ENCODE results near the gene HYAL2. TPM values are rescaled to one million over a fixed set of nuclear protein-coding genes. Genes with fewer than 3 reads are reported as not detected.

Gene HYAL2
- total RNA-seq, 6 experiments from 2014 or later, result 13.0 to 41.6 (median 21.2) TPM

DNA sequence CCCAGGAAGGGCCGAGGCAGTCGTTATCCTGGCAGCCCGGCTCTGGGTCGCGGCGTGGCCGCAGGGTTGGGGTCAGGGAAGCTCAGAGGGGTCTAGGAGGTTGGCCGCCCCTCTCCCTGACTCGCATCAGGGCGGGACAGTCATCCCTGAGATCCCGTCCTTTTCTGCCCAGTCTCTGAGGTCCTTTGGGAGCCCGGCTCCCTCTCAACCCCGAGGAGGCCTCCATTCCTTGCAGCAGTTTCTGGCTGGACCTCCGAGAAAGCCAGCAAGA lies 495 bp downstream of the HYAL2 start:
- H3K4me3 ChIP-seq, result peak overlapping the region; percentile 88 to 89 (median 89)
- H3K9me3 ChIP-seq, result no peaks in the 10 kb centered on the region
- no peak for ATAC-seq
- no peak for TF ChIP-seq POLR2A (IDR thresholded peaks at IDR 0.05)
- TF ChIP-seq, protein P1, sequence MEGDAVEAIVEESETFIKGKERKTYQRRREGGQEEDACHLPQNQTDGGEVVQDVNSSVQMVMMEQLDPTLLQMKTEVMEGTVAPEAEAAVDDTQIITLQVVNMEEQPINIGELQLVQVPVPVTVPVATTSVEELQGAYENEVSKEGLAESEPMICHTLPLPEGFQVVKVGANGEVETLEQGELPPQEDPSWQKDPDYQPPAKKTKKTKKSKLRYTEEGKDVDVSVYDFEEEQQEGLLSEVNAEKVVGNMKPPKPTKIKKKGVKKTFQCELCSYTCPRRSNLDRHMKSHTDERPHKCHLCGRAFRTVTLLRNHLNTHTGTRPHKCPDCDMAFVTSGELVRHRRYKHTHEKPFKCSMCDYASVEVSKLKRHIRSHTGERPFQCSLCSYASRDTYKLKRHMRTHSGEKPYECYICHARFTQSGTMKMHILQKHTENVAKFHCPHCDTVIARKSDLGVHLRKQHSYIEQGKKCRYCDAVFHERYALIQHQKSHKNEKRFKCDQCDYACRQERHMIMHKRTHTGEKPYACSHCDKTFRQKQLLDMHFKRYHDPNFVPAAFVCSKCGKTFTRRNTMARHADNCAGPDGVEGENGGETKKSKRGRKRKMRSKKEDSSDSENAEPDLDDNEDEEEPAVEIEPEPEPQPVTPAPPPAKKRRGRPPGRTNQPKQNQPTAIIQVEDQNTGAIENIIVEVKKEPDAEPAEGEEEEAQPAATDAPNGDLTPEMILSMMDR (IDR thresholded peaks at IDR 0.05), result no peak
- no peak for DNase-seq
- intact Hi-C loops (cut with DNase I), result loop anchor here in 1 of 2 donors (5.0 kb wide), 1 partner anchor 50 kb away; no protein-coding TSS in a partner anchor
- peaks cover 0 to 18% (median 3%) of the 10 kb centered on the region in 4 donors for H3K36me3 ChIP-seq
- H3K27me3 ChIP-seq, result no peaks in the 10 kb centered on the region
- peak overlapping the region; percentile 98 to 99 (median 98) for H3K27ac ChIP-seq
- 14% methylated on average over 1 of the region's 14 CpGs for WGBS (ENCODE audit: insufficient coverage, low coverage, low lambda C conversion rate, missing lambda C conversion rate)
- peaks cover 0 to 57% (median 18%) of the 10 kb centered on the region in 4 donors for H3K4me1 ChIP-seq

DNA sequence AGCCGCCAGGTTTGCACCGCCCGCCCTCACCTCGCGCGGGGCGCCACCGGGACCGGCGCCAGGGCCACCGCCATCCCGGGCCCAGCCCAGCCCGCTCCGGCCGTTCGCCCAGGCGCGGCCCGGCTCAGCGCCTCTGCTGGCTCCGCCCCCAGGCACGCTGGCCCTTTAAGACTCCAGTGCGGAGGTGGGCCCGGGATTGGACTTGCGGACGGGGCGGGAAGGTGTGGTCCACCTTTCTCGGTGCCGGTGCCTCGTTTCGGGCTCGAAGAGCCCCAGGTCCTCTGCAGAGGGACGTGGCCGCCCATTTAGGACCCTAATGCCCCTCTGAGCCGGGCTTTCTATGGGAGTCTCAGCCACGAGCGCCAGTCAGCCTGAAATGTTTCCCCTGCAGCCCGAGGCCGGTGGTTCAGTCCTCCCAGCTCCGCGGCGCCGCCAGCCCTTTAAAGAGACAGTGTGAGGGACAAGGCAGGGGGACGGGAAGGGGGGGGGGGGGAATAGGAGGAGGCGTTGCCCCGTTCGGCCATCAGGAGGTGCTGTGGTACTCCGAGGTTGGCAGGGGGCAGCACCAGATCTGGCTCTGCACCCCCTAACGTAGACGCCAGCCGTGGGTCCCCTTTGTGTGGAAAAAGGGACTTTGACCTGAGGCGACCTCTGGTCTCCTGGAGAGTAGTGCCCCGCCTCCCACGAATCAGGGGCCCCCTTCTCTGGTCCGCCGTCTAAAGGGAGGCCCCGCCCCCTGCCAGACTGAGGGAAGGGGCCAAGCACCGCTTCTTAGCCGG lies 1.0 kb downstream of the HYAL2 start:
- DNase-seq, result peak; percentile 91 to 93 (median 92)
- H3K4me3 ChIP-seq, result peak overlapping the region; percentile 88 to 89 (median 89)
- no peaks in the 10 kb centered on the region for H3K27me3 ChIP-seq
- TF ChIP-seq POLR2A (IDR thresholded peaks at IDR 0.05), result peak; percentile 77
- TF ChIP-seq, protein P1 (IDR thresholded peaks at IDR 0.05), result peak; percentile 34 to 52 (median 43)
- WGBS (ENCODE audit: insufficient coverage, low coverage, low lambda C conversion rate, missing lambda C conversion rate), result under 1% methylated on average over 22 of the region's 59 CpGs
- intact Hi-C loops (cut with DNase I), result loop anchor here in 1 of 2 donors (5.0 kb wide), 1 partner anchor 49 kb away; no protein-coding TSS in a partner anchor
- peak overlapping the region; percentile 98 to 99 (median 98) for H3K27ac ChIP-seq
- H3K36me3 ChIP-seq, result peaks cover 0 to 23% (median 3%) of the 10 kb centered on the region in 4 donors
- H3K4me1 ChIP-seq, result peaks cover 0 to 56% (median 16%) of the 10 kb centered on the region in 4 donors
- H3K9me3 ChIP-seq, result no peaks in the 10 kb centered on the region
- peak; percentile 73 to 84 (median 77) for ATAC-seq

DNA sequence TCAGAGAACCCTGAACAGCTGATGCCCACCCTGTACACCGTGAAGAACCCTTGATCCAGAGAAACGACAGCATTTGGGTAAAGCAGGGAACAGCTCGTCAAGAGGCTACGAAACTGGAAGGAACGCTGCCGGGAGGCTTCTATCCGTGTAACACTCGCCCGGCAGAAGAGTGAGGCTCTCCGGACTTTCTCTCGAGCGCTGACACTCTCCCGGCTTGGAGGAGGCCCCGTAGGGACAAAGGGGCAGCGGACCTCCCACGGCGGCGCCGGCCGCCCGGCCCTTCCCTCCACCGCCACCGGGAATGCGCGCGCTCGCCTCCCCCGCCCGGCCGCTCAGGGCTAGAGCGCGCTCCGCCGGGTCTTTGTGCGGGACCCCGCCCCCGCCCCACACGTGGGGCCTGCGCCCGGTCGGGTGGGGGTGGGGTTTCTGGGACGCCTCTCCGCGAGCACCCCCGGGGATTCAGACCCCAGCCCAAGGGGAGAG lies 1.7 kb downstream of the HYAL2 start:
- Histone ChIP-seq H3K27ac (peak overlapping the region; percentile 98 to 99 (median 98)), H3K9me3 (no peaks in the 10 kb centered on the region), H3K4me3 (peak overlapping the region; percentile 88 to 89 (median 89)), H3K27me3 (no peaks in the 10 kb centered on the region), H3K4me1 (peaks cover 0 to 56% (median 15%) of the 10 kb centered on the region in 4 donors), H3K36me3 (peaks cover 0 to 23% (median 3%) of the 10 kb centered on the region in 4 donors)
- intact Hi-C loops (cut with DNase I), result loop anchor here in 1 of 2 donors (5.0 kb wide), 1 partner anchor 49 kb away; no protein-coding TSS in a partner anchor
- DNase-seq (peak; percentile 85 to 87 (median 86)), ATAC-seq (peak; percentile 55 to 70 (median 66))
- no peak for TF ChIP-seq POLR2A (IDR thresholded peaks at IDR 0.05)
- TF ChIP-seq, protein P1 (IDR thresholded peaks at IDR 0.05), result no peak
- WGBS (ENCODE audit: insufficient coverage, low coverage, low lambda C conversion rate, missing lambda C conversion rate), result 0% methylated on average over 6 of the region's 45 CpGs

DNA sequence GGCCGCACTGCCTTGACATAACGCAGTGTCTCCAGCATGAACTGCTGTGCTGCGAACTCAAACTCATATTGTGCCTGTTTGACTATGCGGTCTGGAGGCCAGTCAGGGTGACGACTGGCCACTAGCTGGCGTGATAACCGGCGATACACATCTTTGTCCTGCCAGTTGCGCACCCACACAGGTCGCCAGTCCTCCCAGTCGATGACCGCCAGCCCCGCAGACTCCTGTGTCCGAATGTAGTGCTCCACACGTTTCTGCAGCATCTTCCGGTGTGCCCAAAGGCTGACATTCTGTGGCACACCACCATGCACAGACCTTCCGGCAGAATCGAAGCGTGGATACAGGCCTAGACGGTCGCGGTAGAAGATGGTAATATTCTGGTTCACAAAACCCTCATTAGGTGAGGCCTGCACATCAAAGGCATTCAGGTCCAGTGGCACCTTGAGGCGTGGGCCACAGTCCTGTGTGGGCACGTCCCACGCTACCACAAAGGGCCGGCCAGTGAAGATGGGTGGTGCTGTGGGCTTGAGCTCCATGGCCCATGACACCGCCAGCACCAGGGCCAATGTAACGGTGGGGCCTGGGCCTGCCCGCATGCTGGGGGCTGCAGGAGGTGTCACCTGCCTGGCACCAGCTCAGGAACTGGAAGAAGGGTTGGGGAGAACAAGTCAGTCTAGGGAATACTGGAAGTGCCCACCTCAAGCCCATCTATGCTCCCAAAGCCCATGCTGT lies 2.5 kb downstream of the HYAL2 start:
- DNase-seq, result no peak
- Histone ChIP-seq H3K4me1 (peaks cover 0 to 56% (median 15%) of the 10 kb centered on the region in 4 donors), H3K27me3 (no peaks in the 10 kb centered on the region), H3K27ac (peak overlapping the region in 2 of 3 donors; percentile 98), H3K4me3 (peak overlapping the region; percentile 88 to 89 (median 89)), H3K36me3 (peaks cover 0 to 20% (median 3%) of the 10 kb centered on the region in 4 donors), H3K9me3 (no peaks in the 10 kb centered on the region)
- intact Hi-C loops (cut with DNase I), result loop anchor here in 1 of 2 donors (5.0 kb wide), 2 partner anchors 38 to 48 kb away; no protein-coding TSS in a partner anchor
- TF ChIP-seq, protein P1 (IDR thresholded peaks at IDR 0.05), result no peak
- no peak for TF ChIP-seq POLR2A (IDR thresholded peaks at IDR 0.05)
- 88% methylated on average over 5 of the region's 29 CpGs for WGBS (ENCODE audit: insufficient coverage, low coverage, low lambda C conversion rate, missing lambda C conversion rate)
- no peak for ATAC-seq

All from right lobe of liver (tissue), 6 donors.